Fibroblast of the aortic adventitia (primary cell): ENCODE results near the gene TEX19. TPM values are rescaled to one million over a fixed set of nuclear protein-coding genes. Genes with fewer than 3 reads are reported as not detected.

Experiments
- DNase-seq: peaks from one replicate; pipeline ENCODE4 v3.0.0-alpha.2; 2010; ENCODE audit warnings: low read depth
- H3K4me3 ChIP-seq: 2 replicates; pipeline ENCODE4 v1.5.1; 2011; ENCODE audit warnings: low read depth, mild to moderate bottlenecking, control low read depth, low read length, moderate library complexity
- CTCF ChIP-seq: IDR thresholded peaks from 2 replicates; pipeline ENCODE4 v1.5.1; 2011; ENCODE audit warnings: mild to moderate bottlenecking, low read length, control low read depth, inconsistent platforms; ENCODE audit not compliant: insufficient read depth
- total RNA-seq: library from RNA; depleted of rRNA; stranded (reverse); fragments of >200 nt; gene quantifications from 2 replicates; pipeline ENCODE4 v1.2.3, GENCODE V29; 2012; ENCODE audit warnings: low replicate concordance

TEX19 gene
- total RNA-seq, 1 donor, result not detected

- no peak overlapping the region for H3K4me3 ChIP-seq
- TF ChIP-seq CTCF, result no peak
- DNase-seq, result no peak
Observed at GRCh38 chr17:82318169-82318498, 40.9 kb upstream of the TEX19 start.

- no peak for DNase-seq
- TF ChIP-seq CTCF, result no peak
- no peak overlapping the region for H3K4me3 ChIP-seq
Observed at GRCh38 chr17:82318772-82319606, 40.1 kb upstream of the TEX19 start.

GRCh38 chr17:82319619-82320062 lies 39.4 kb upstream of the TEX19 start:
- DNase-seq, result no peak
- H3K4me3 ChIP-seq, result no peak overlapping the region
- no peak for TF ChIP-seq CTCF

- TF ChIP-seq CTCF, result no peak
- no peak for DNase-seq
- H3K4me3 ChIP-seq, result no peak overlapping the region
Observed at GRCh38 chr17:82320140-82320840, 38.8 kb upstream of the TEX19 start.

GRCh38 chr17:82320956-82321927 lies 37.8 kb upstream of the TEX19 start:
- peak; percentile 62 for TF ChIP-seq CTCF
- H3K4me3 ChIP-seq, result no peak overlapping the region
- DNase-seq, result no peak

- DNase-seq, result no peak
- no peak overlapping the region for H3K4me3 ChIP-seq
Observed at GRCh38 chr17:82321947-82322466, 37.0 kb upstream of the TEX19 start.

More at GRCh38 chr17:82321947-82322466, 37.0 kb upstream of the TEX19 start:
- no peak for TF ChIP-seq CTCF
